Ovary (tissue), 9 donors: ENCODE results near the gene C1orf74. TPM values are rescaled to one million over a fixed set of nuclear protein-coding genes. Genes with fewer than 3 reads are reported as not detected.

Experiments used
- DNase-seq, 5 donors: peaks; one replicate each; pipeline ENCODE4 v3.0.0-alpha.2; 2019 to 2020
- H3K27ac ChIP-seq, 2 donors: fragments of 200-600 bp; one replicate each; pipeline versions ENCODE4 v1.5.1 to v1.8.0; 2019 to 2022
- H3K27me3 ChIP-seq: fragments of 200-600 bp; one replicate; pipeline ENCODE4 v1.8.0; 2022
- H3K36me3 ChIP-seq: fragments of 200-600 bp; sonication (generic); one replicate; pipeline ENCODE4 v1.5.1; 2019
- H3K4me1 ChIP-seq: one replicate; pipeline ENCODE4 v1.8.1; 2013; ENCODE audit warnings: mild to moderate bottlenecking, moderate library complexity; ENCODE audit not compliant: insufficient read depth
- H3K4me3 ChIP-seq: fragments of 200-600 bp; sonication (generic); one replicate; pipeline ENCODE4 v1.5.1; 2017
- H3K9me3 ChIP-seq, 2 donors: fragments of 200-600 bp in 1 of 2; sonication (generic) in 1 of 2; one replicate each; pipeline versions ENCODE4 v1.5.1 to v1.8.1; 2013 to 2019; ENCODE audit warnings: mild to moderate bottlenecking in 1 of 2, moderate library complexity in 1 of 2
- CTCF ChIP-seq, 3 donors: fragments of 450-650 bp in 2 of 3; fragments of 200-600 bp in 1 of 3; IDR thresholded peaks; one replicate each; pipeline versions ENCODE4 v1.5.1 to v1.8.0; 2016 to 2022; ENCODE audit warnings: antibody characterized with exemption in 3 of 3, mild to moderate bottlenecking in 1 of 3
- EP300 ChIP-seq: sonication (generic); formaldehyde crosslinking; IDR thresholded peaks from one replicate; pipeline ENCODE4 v1.6.1; 2017; ENCODE audit warnings: antibody characterized with exemption
- POLR2A ChIP-seq: fragments of 450-650 bp; IDR thresholded peaks from one replicate; pipeline ENCODE4 v1.6.1; 2017; ENCODE audit warnings: antibody characterized with exemption, mild to moderate bottlenecking, moderate library complexity
- WGBS, 3 donors: extraction: QIAGEN DNeasy Blood & Tissue Kit in 1 of 3; methylation state at CpG; one replicate each; pipeline versions ENCODE4 v1.1.5 to v1.1.7; 2013 to 2017; 5-methylcytosine and 5-hydroxymethylcytosine counted together
- intact Hi-C, 4 donors: fragments of 100-400 bp; cut with DNase I; formaldehyde crosslinking; loops; one replicate each; pipeline versions ENCODE4 v1.11.0 to v1.15.1; 2022 to 2023
- polyA plus RNA-seq, 2 donors: library from polyadenylated mRNA; stranded (reverse); fragments of 200-250 nt in 1 of 2; fragments of 350-450 nt in 1 of 2; fragmentation: Illumina TruSeq in 1 of 2; extraction: RNeasy Lipid Tissue Mini Kit (QIAGEN cat#74804) in 1 of 2; gene quantifications; one replicate each; pipeline ENCODE4 v1.2.3, GENCODE V29; 2013 to 2014
- total RNA-seq, 7 donors: library from RNA; depleted of rRNA in 2 of 7; stranded (reverse); fragments of >200 nt in 2 of 7; fragmentation: NEBNext Ultra II Directional in 3 of 7; extraction: Animal tissue kit (Norgen Biotek cat#: 25700) in 3 of 7; gene quantifications; one replicate each; pipeline versions ENCODE4 v1.1.0 to v1.2.4, GENCODE V29; 2016 to 2023
- donor health status: DM: no; HTN: no; CAD: no; lungs with moderate emphysema.
- donor health status: DM: no; HTN: no; CAD: no.
- donor health status: Bipolar disorder and iron deficiency.
- donor health status: DM: yes; HTN: yes; CAD: no.
- donor health status: DM: no; HTN: no; CAD: no.
- donor health status: DM: yes; HTN: yes; CAD: no.

Gene C1orf74
- total and polyA plus RNA-seq, 9 donors = 0.62 to 2.5 (median 1.4) TPM

GRCh38 chr1:209815490-209815889 is 31.1 kb upstream of the C1orf74 start:
- Histone ChIP-seq H3K36me3 (no peaks in the 10 kb centered on the region), H3K27me3 (no peaks in the 10 kb centered on the region), H3K4me3 (no peak overlapping the region), H3K27ac (no peak overlapping the region), H3K9me3 (no peaks in the 10 kb centered on the region), H3K4me1 (no peaks in the 10 kb centered on the region)
- DNase-seq = no peak
- intact Hi-C loops = no loop called here
- TF ChIP-seq POLR2A = no peak
- no peak for TF ChIP-seq EP300
- TF ChIP-seq CTCF (IDR thresholded peaks at IDR 0.05) = no peak
- WGBS, 3 donors = 70 to 86% (median 81%) methylated on average over 3 of the region's 3 CpGs

- no peak for DNase-seq
- no peak for TF ChIP-seq CTCF (IDR thresholded peaks at IDR 0.05)
- TF ChIP-seq EP300 = no peak
- no peak for TF ChIP-seq POLR2A
- Histone ChIP-seq H3K4me3 (no peak overlapping the region), H3K9me3 (no peaks in the 10 kb centered on the region), H3K36me3 (no peaks in the 10 kb centered on the region), H3K27me3 (no peaks in the 10 kb centered on the region), H3K4me1 (no peaks in the 10 kb centered on the region), H3K27ac (no peak overlapping the region)
- WGBS, 3 donors = 83 to 89% (median 87%) methylated on average over 4 of the region's 4 CpGs
- intact Hi-C loops = no loop called here
These were observed 29.5 kb upstream of the C1orf74 start for GRCh38 chr1:209813902-209814301.

GRCh38 chr1:209810783-209811182 is 26.4 kb upstream of the C1orf74 start:
- Histone ChIP-seq H3K4me3 (no peak overlapping the region), H3K36me3 (no peaks in the 10 kb centered on the region), H3K9me3 (peaks cover 0 to 1% of the 10 kb centered on the region in 2 donors), H3K27me3 (no peaks in the 10 kb centered on the region), H3K4me1 (no peaks in the 10 kb centered on the region), H3K27ac (no peak overlapping the region)
- no peak for DNase-seq
- TF ChIP-seq POLR2A (no peak), EP300 (no peak), CTCF (IDR thresholded peaks at IDR 0.05) (no peak)
- WGBS, 3 donors = 68 to 87% (median 69%) methylated on average over 5 of the region's 5 CpGs
- intact Hi-C loops = no loop called here

- no peak for TF ChIP-seq EP300
- TF ChIP-seq POLR2A = no peak
- no peak for TF ChIP-seq CTCF (IDR thresholded peaks at IDR 0.05)
- no peak overlapping the region for H3K27ac ChIP-seq
- DNase-seq = no peak
- peaks cover 0 to 3% of the 10 kb centered on the region in 2 donors for H3K9me3 ChIP-seq
- no peaks in the 10 kb centered on the region for H3K27me3 ChIP-seq
- intact Hi-C loops = no loop called here
- no peak overlapping the region for H3K4me3 ChIP-seq
- no peaks in the 10 kb centered on the region for H3K36me3 ChIP-seq
- 71 to 94% (median 85%) methylated on average over 4 of the region's 4 CpGs for WGBS, 3 donors
- H3K4me1 ChIP-seq = no peaks in the 10 kb centered on the region
These were observed 25.3 kb upstream of the C1orf74 start for GRCh38 chr1:209809611-209810010.
